Trophoblast cell (in vitro differentiated cells and primary cell): ENCODE results near the gene AP5Z1.

Experiments
- DNase-seq, 2 donors: peaks; one replicate each; pipeline ENCODE4 v3.0.0-alpha.2; 2016
- H2AFZ ChIP-seq: 2 replicates; pipeline ENCODE4 v1.6.1; 2013; ENCODE audit warnings: low read length, moderate library complexity, mild to moderate bottlenecking; ENCODE audit not compliant: insufficient read depth, poor library complexity
- H2AK5ac ChIP-seq: 2 replicates; pipeline ENCODE4 v1.6.1; 2013; ENCODE audit warnings: mild to moderate bottlenecking, low read length
- H2BK120ac ChIP-seq: 2 replicates; pipeline ENCODE4 v1.6.1; 2013; ENCODE audit warnings: low read length, mild to moderate bottlenecking, moderate library complexity; ENCODE audit not compliant: insufficient read depth, poor library complexity
- H2BK12ac ChIP-seq: 2 replicates; pipeline ENCODE4 v1.6.1; 2013; ENCODE audit warnings: mild to moderate bottlenecking, low read length, moderate library complexity
- H2BK5ac ChIP-seq: 2 replicates; pipeline ENCODE4 v1.6.1; 2013; ENCODE audit warnings: low read length, low read depth, moderate library complexity, mild to moderate bottlenecking; ENCODE audit not compliant: poor library complexity
- H3K14ac ChIP-seq: 2 replicates; pipeline ENCODE4 v1.6.1; 2013; ENCODE audit warnings: mild to moderate bottlenecking, low read length
- H3K18ac ChIP-seq: 2 replicates; pipeline ENCODE4 v1.6.1; 2013; ENCODE audit warnings: mild to moderate bottlenecking, low read length
- H3K23ac ChIP-seq: 2 replicates; pipeline ENCODE4 v1.6.1; 2013; ENCODE audit warnings: low read length
- H3K27ac ChIP-seq: 2 replicates; pipeline ENCODE4 v1.5.1; 2013; ENCODE audit warnings: low read depth, mild to moderate bottlenecking, inconsistent platforms, low read length, moderate library complexity
- H3K27me3 ChIP-seq: 2 replicates; pipeline ENCODE4 v1.6.1; 2013; ENCODE audit warnings: inconsistent platforms, mild to moderate bottlenecking, low read length, moderate library complexity; ENCODE audit not compliant: insufficient read depth
- H3K36me3 ChIP-seq, 2 experiments: 1 replicate in 1 of 2; 2 replicates in 1 of 2; pipeline ENCODE4 v1.6.1; 2013; ENCODE audit warnings: low read length in 2 of 2, mild to moderate bottlenecking in 2 of 2, moderate library complexity in 1 of 2; ENCODE audit not compliant: insufficient read depth in 2 of 2, control insufficient read depth in 1 of 2
- H3K4ac ChIP-seq: 2 replicates; pipeline ENCODE4 v1.6.1; 2013; ENCODE audit warnings: low read depth, mild to moderate bottlenecking, low read length, moderate library complexity
- H3K4me1 ChIP-seq, 2 experiments: 1 replicate in 1 of 2; 2 replicates in 1 of 2; pipeline ENCODE4 v1.6.1; 2013; ENCODE audit warnings: low read length in 2 of 2, mild to moderate bottlenecking in 2 of 2, moderate library complexity in 1 of 2; ENCODE audit not compliant: insufficient read depth in 2 of 2, control insufficient read depth in 1 of 2
- H3K4me2 ChIP-seq: 2 replicates; pipeline ENCODE4 v1.6.1; 2013; ENCODE audit warnings: inconsistent platforms, mild to moderate bottlenecking, low read length, moderate library complexity
- H3K4me3 ChIP-seq: 2 replicates; pipeline ENCODE4 v1.5.1; 2013; ENCODE audit warnings: mild to moderate bottlenecking, low read depth, low read length, inconsistent platforms
- H3K79me1 ChIP-seq: one replicate; pipeline ENCODE4 v1.6.1; 2013; ENCODE audit warnings: low read length
- H3K79me2 ChIP-seq: 2 replicates; pipeline ENCODE4 v1.6.1; 2013; ENCODE audit warnings: low read length, mild to moderate bottlenecking; ENCODE audit not compliant: control insufficient read depth, insufficient read depth, poor library complexity
- H3K9ac ChIP-seq: 2 replicates; pipeline ENCODE4 v1.6.1; 2013; ENCODE audit warnings: mild to moderate bottlenecking, low read length
- H3K9me3 ChIP-seq: 2 replicates; pipeline ENCODE4 v1.6.1; 2013; ENCODE audit warnings: low read depth, mild to moderate bottlenecking, control low read depth, inconsistent platforms, low read length; ENCODE audit not compliant: insufficient read depth
- H4K12ac ChIP-seq: 2 replicates; pipeline ENCODE4 v1.6.1; 2013; ENCODE audit warnings: low read depth, mild to moderate bottlenecking, low read length, moderate library complexity
- H4K8ac ChIP-seq: 2 replicates; pipeline ENCODE4 v1.6.1; 2013; ENCODE audit warnings: low read depth, mild to moderate bottlenecking, low read length, moderate library complexity
- H4K91ac ChIP-seq: one replicate; pipeline ENCODE4 v1.6.1; 2013; ENCODE audit warnings: low read depth, mild to moderate bottlenecking, low read length, moderate library complexity
- WGBS: extraction: QIAGEN DNeasy Blood & Tissue Kit; methylation state at CpG from one replicate; pipeline ENCODE4 v1.1.7; 2013; ENCODE audit warnings: missing lambda C conversion rate; ENCODE audit not compliant: insufficient read length, insufficient coverage; ENCODE audit errors: extremely low coverage; 5-methylcytosine and 5-hydroxymethylcytosine counted together

Gene AP5Z1

GRCh38 chr7:4747746-4748145, 27.7 kb upstream of the AP5Z1 start:
- H3K23ac ChIP-seq, result no peak overlapping the region
- no peak overlapping the region for H2BK120ac ChIP-seq
- H3K4me2 ChIP-seq, result no peak overlapping the region
- no peak overlapping the region for H3K9ac ChIP-seq
- no peaks in the 10 kb centered on the region for H3K27me3 ChIP-seq
- H4K8ac ChIP-seq, result no peak overlapping the region
- no peak overlapping the region for H3K4me3 ChIP-seq
- no peak overlapping the region for H3K18ac ChIP-seq
- no peak overlapping the region for H3K14ac ChIP-seq
- no peak overlapping the region for H4K12ac ChIP-seq
- H3K4ac ChIP-seq, result no peak overlapping the region
- peaks cover 5% of the 10 kb centered on the region in 2 experiments for H3K4me1 ChIP-seq
- H3K79me2 ChIP-seq, result peaks cover 2% of the 10 kb centered on the region
- no peak overlapping the region for H2AFZ ChIP-seq
- no peak overlapping the region for H2BK12ac ChIP-seq
- WGBS, result no CpG with 5 or more reads among the region's 11 CpGs
- no peak overlapping the region for H3K27ac ChIP-seq
- no peak overlapping the region for H2BK5ac ChIP-seq
- peaks cover 19 to 20% of the 10 kb centered on the region in 2 experiments for H3K36me3 ChIP-seq
- peaks cover 8% of the 10 kb centered on the region for H3K79me1 ChIP-seq
- H2AK5ac ChIP-seq, result no peak overlapping the region
- no peaks in the 10 kb centered on the region for H3K9me3 ChIP-seq
- H4K91ac ChIP-seq, result no peak overlapping the region
- no peak for DNase-seq

- Histone ChIP-seq H3K23ac (no peak overlapping the region), H3K36me3 (peaks cover 17 to 22% of the 10 kb centered on the region in 2 experiments), H3K14ac (no peak overlapping the region)
Measured at GRCh38 chr7:4748231-4748681, 27.2 kb upstream of the AP5Z1 start.

GRCh38 chr7:4749363-4749762, 26.1 kb upstream of the AP5Z1 start:
- Histone ChIP-seq H3K18ac (no peak overlapping the region), H2AK5ac (no peak overlapping the region), H4K8ac (no peak overlapping the region), H4K12ac (no peak overlapping the region), H3K4me2 (no peak overlapping the region), H3K4me1 (peaks cover 3% of the 10 kb centered on the region in 2 experiments), H4K91ac (no peak overlapping the region), H3K14ac (no peak overlapping the region), H3K23ac (no peak overlapping the region), H3K79me1 (peaks cover 5% of the 10 kb centered on the region), H2BK12ac (no peak overlapping the region), H2BK5ac (no peak overlapping the region), H2BK120ac (no peak overlapping the region), H3K4me3 (no peak overlapping the region), H3K27me3 (no peaks in the 10 kb centered on the region), H3K36me3 (peaks cover 22 to 27% of the 10 kb centered on the region in 2 experiments), H2AFZ (no peak overlapping the region), H3K79me2 (peaks cover 2% of the 10 kb centered on the region), H3K4ac (no peak overlapping the region), H3K9ac (no peak overlapping the region), H3K27ac (no peak overlapping the region), H3K9me3 (no peaks in the 10 kb centered on the region)
- DNase-seq, result no peak
- no CpG with 5 or more reads among the region's 14 CpGs for WGBS

More at GRCh38 chr7:4748231-4748681, 27.2 kb upstream of the AP5Z1 start:
- H3K9ac ChIP-seq, result no peak overlapping the region
- no peak for DNase-seq
- peaks cover 2% of the 10 kb centered on the region for H3K79me2 ChIP-seq
- WGBS, result no CpG with 5 or more reads among the region's 10 CpGs
- H2BK5ac ChIP-seq, result no peak overlapping the region
- no peak overlapping the region for H2BK120ac ChIP-seq
- no peaks in the 10 kb centered on the region for H3K9me3 ChIP-seq
- no peak overlapping the region for H3K4ac ChIP-seq
- no peaks in the 10 kb centered on the region for H3K27me3 ChIP-seq
- no peak overlapping the region for H3K4me2 ChIP-seq
- no peak overlapping the region for H2AK5ac ChIP-seq
- H3K79me1 ChIP-seq, result peaks cover 8% of the 10 kb centered on the region
- no peak overlapping the region for H3K18ac ChIP-seq
- H3K27ac ChIP-seq, result no peak overlapping the region
- H3K4me1 ChIP-seq, result peaks cover 5% of the 10 kb centered on the region in 2 experiments
- H2AFZ ChIP-seq, result no peak overlapping the region
- no peak overlapping the region for H4K12ac ChIP-seq
- no peak overlapping the region for H2BK12ac ChIP-seq
- H3K4me3 ChIP-seq, result no peak overlapping the region
- H4K91ac ChIP-seq, result no peak overlapping the region
- H4K8ac ChIP-seq, result no peak overlapping the region

- Histone ChIP-seq H3K4ac (no peak overlapping the region), H2AFZ (no peak overlapping the region), H3K27me3 (no peaks in the 10 kb centered on the region), H2BK120ac (no peak overlapping the region), H2BK12ac (no peak overlapping the region), H4K12ac (no peak overlapping the region), H2BK5ac (no peak overlapping the region), H3K27ac (no peak overlapping the region), H3K4me1 (no peaks in the 10 kb centered on the region), H3K79me2 (peaks cover 2% of the 10 kb centered on the region), H3K36me3 (peaks cover 26 to 31% of the 10 kb centered on the region in 2 experiments), H3K9me3 (no peaks in the 10 kb centered on the region), H3K4me2 (no peak overlapping the region), H3K4me3 (no peak overlapping the region), H3K14ac (no peak overlapping the region), H3K9ac (no peak overlapping the region), H3K18ac (no peak overlapping the region), H4K91ac (no peak overlapping the region), H3K79me1 (peaks cover 1% of the 10 kb centered on the region), H4K8ac (no peak overlapping the region), H3K23ac (no peak overlapping the region), H2AK5ac (no peak overlapping the region)
- no CpG with 5 or more reads among the region's 15 CpGs for WGBS
- DNase-seq, result no peak
Measured at GRCh38 chr7:4749798-4750197, 25.6 kb upstream of the AP5Z1 start.
